IMR-90 (cell line): Measurements from ENCODE around the gene NRF1. TPM values are rescaled to one million over a fixed set of nuclear protein-coding genes. Genes with fewer than 3 reads are reported as not detected.

Experiments used
- ATAC-seq: fragments of 200-7000 bp; cut with Tn5 transposase; 2 replicates; pipeline ENCODE4 v1.9.1; 2020; ENCODE audit warnings: low read depth, mild to moderate bottlenecking, moderate library complexity
- BruUV-seq: library from RNA; stranded (reverse); fragments of 400-500 nt; replicated peaks from 2 replicates; lab custom pipeline; 2021; lab: Mats Ljungman, UMichigan
- CTCF ChIA-PET: fragments of 300-600 bp; formaldehyde crosslinking; extraction: SDS; loops from one replicate; lab custom pipeline; 2021; ENCODE audit warnings: antibody characterized with exemption; lab: Yijun Ruan, JAX
- POLR2A ChIA-PET: fragments of 300-600 bp; sonication (Branson Sonifier 250); formaldehyde crosslinking; loops from one replicate; lab custom pipeline; 2022; ENCODE audit warnings: antibody characterized with exemption; ENCODE audit not compliant: unreplicated experiment; lab: Charles Lee
- DNase-seq: peaks from one replicate; pipeline ENCODE4 v3.0.0; 2013
- H2AFZ ChIP-seq: replicated peaks from 2 replicates; pipeline ENCODE3; 2013; ENCODE audit warnings: low read length, mild to moderate bottlenecking; ENCODE audit not compliant: poor library complexity
- H2AK5ac ChIP-seq: 2 replicates; pipeline ENCODE4 v1.6.1; 2013; ENCODE audit warnings: low read depth, low read length, inconsistent platforms
- H2AK9ac ChIP-seq: replicated peaks from 2 replicates; pipeline ENCODE3; 2013; ENCODE audit warnings: mild to moderate bottlenecking, low read depth, low read length, moderate library complexity; ENCODE audit not compliant: poor library complexity
- H2BK120ac ChIP-seq: 2 replicates; pipeline ENCODE4 v1.6.1; 2013; ENCODE audit warnings: low read depth, low read length, inconsistent platforms
- H2BK15ac ChIP-seq: 3 replicates; pipeline ENCODE4 v1.6.1; 2013; ENCODE audit warnings: low read depth, low read length, inconsistent platforms
- H2BK20ac ChIP-seq: 2 replicates; pipeline ENCODE4 v1.6.1; 2013; ENCODE audit warnings: low read depth, mild to moderate bottlenecking, inconsistent platforms, low read length, moderate library complexity
- H2BK5ac ChIP-seq: 2 replicates; pipeline ENCODE4 v1.6.1; 2013; ENCODE audit warnings: mild to moderate bottlenecking, low read depth, low read length, inconsistent platforms; ENCODE audit not compliant: poor library complexity, severe bottlenecking
- H3K14ac ChIP-seq: replicated peaks from 2 replicates; pipeline ENCODE4 v1.6.1; 2013; ENCODE audit warnings: low read depth, low read length, inconsistent platforms
- H3K18ac ChIP-seq: 2 replicates; pipeline ENCODE4 v1.6.1; 2013; ENCODE audit warnings: low read depth, low read length, control low read depth
- H3K23ac ChIP-seq: 2 replicates; pipeline ENCODE4 v1.6.1; 2013; ENCODE audit warnings: low read depth, low read length, inconsistent platforms
- H3K27ac ChIP-seq: 2 replicates; pipeline ENCODE4 v1.5.1; 2013; ENCODE audit warnings: mild to moderate bottlenecking, control low read depth, low read length; ENCODE audit not compliant: insufficient read depth
- H3K27me3 ChIP-seq: 2 replicates; pipeline ENCODE4 v1.6.1; 2013; ENCODE audit warnings: low read length; ENCODE audit not compliant: control insufficient read depth, insufficient read depth
- H3K36me3 ChIP-seq: 2 replicates; pipeline ENCODE4 v1.6.1; 2013; ENCODE audit warnings: low read length, mixed read lengths; ENCODE audit not compliant: control insufficient read depth, insufficient read depth
- H3K4ac ChIP-seq: 2 replicates; pipeline ENCODE4 v1.6.1; 2013; ENCODE audit warnings: low read depth, low read length, inconsistent platforms
- H3K4me1 ChIP-seq: 2 replicates; pipeline ENCODE4 v1.6.1; 2013; ENCODE audit warnings: low read length, mixed read lengths; ENCODE audit not compliant: control insufficient read depth, insufficient read depth
- H3K4me2 ChIP-seq: 2 replicates; pipeline ENCODE4 v1.6.1; 2013; ENCODE audit warnings: low read depth, mild to moderate bottlenecking, control low read depth, low read length, moderate library complexity
- H3K4me3 ChIP-seq: 2 replicates; pipeline ENCODE4 v1.5.1; 2013; ENCODE audit warnings: low read depth, mild to moderate bottlenecking, control low read depth, low read length, moderate library complexity; ENCODE audit not compliant: insufficient read depth
- H3K56ac ChIP-seq: 2 replicates; pipeline ENCODE4 v1.6.1; 2013; ENCODE audit warnings: low read length, inconsistent platforms; ENCODE audit not compliant: insufficient read depth; ENCODE audit errors: extremely low read depth
- H3K79me1 ChIP-seq, 2 experiments: 2 replicates each; pipeline ENCODE4 v1.6.1; 2013; ENCODE audit warnings: low read length in 2 of 2, inconsistent platforms in 1 of 2, low read depth in 1 of 2
- H3K9ac ChIP-seq: 2 replicates; pipeline ENCODE4 v1.6.1; 2013; ENCODE audit warnings: low read depth, low read length, control low read depth
- H3K9me1 ChIP-seq: 2 replicates; pipeline ENCODE4 v1.6.1; 2013; ENCODE audit warnings: low read length, inconsistent platforms; ENCODE audit not compliant: insufficient read depth
- H3K9me3 ChIP-seq: 2 replicates; pipeline ENCODE4 v1.6.1; 2013; ENCODE audit warnings: low read length; ENCODE audit not compliant: control insufficient read depth, insufficient read depth
- H4K20me1 ChIP-seq: 2 replicates; pipeline ENCODE4 v1.6.1; 2013; ENCODE audit warnings: low read length, inconsistent platforms; ENCODE audit not compliant: insufficient read depth
- H4K5ac ChIP-seq: 2 replicates; pipeline ENCODE4 v1.6.1; 2013; ENCODE audit warnings: mild to moderate bottlenecking, low read depth, low read length, control low read depth
- H4K8ac ChIP-seq, 2 experiments: 2 replicates each; pipeline ENCODE4 v1.6.1; 2013; ENCODE audit warnings: low read depth in 2 of 2, low read length in 2 of 2, control low read depth in 1 of 2, inconsistent platforms in 1 of 2
- H4K91ac ChIP-seq: 2 replicates; pipeline ENCODE4 v1.6.1; 2013; ENCODE audit warnings: low read depth, low read length, inconsistent platforms; ENCODE audit not compliant: insufficient read depth
- BHLHE40 ChIP-seq: fragments of 150-350 bp; IDR thresholded peaks from 2 replicates; pipeline ENCODE4 v1.6.1; 2016; ENCODE audit warnings: mild to moderate bottlenecking, low read depth, low read length
- CEBPB ChIP-seq: IDR thresholded peaks from 2 replicates; pipeline ENCODE4 v1.6.1; 2012; ENCODE audit warnings: low read depth, low read length, improper control_type of control experiment
- CHD1 ChIP-seq: IDR thresholded peaks from 2 replicates; pipeline ENCODE4 v1.6.1; 2012; ENCODE audit warnings: low read depth, low read length, improper control_type of control experiment
- FOS ChIP-seq: fragments of 150-350 bp; IDR thresholded peaks from 2 replicates; pipeline ENCODE4 v1.6.1; 2016; ENCODE audit warnings: low read depth, low read length
- MAFK ChIP-seq: IDR thresholded peaks from 2 replicates; pipeline ENCODE4 v1.6.1; 2012; ENCODE audit warnings: low read depth, low read length, improper control_type of control experiment
- MAZ ChIP-seq: IDR thresholded peaks from 2 replicates; pipeline ENCODE4 v1.6.1; 2012; ENCODE audit warnings: low read depth, mild to moderate bottlenecking, low read length, improper control_type of control experiment, moderate library complexity, borderline replicate concordance
- MXI1 ChIP-seq: IDR thresholded peaks from 2 replicates; pipeline ENCODE4 v1.6.1; 2012; ENCODE audit warnings: low read depth, mild to moderate bottlenecking, low read length, moderate library complexity, borderline replicate concordance
- NFE2L2 ChIP-seq: fragments of 150-350 bp; IDR thresholded peaks from 2 replicates; pipeline ENCODE4 v1.6.1; 2016; ENCODE audit warnings: low read depth, mild to moderate bottlenecking, low read length
- POLR2A ChIP-seq: IDR thresholded peaks from 2 replicates; pipeline ENCODE4 v1.6.1; 2012; ENCODE audit warnings: mild to moderate bottlenecking, low read depth, low read length
- RAD21 ChIP-seq: IDR thresholded peaks from 2 replicates; pipeline ENCODE4 v1.6.1; 2012; ENCODE audit warnings: low read length, improper control_type of control experiment
- RCOR1 ChIP-seq: IDR thresholded peaks from 2 replicates; pipeline ENCODE4 v1.6.1; 2012; ENCODE audit warnings: mild to moderate bottlenecking, low read length, improper control_type of control experiment; ENCODE audit not compliant: insufficient replicate concordance
- RFX5 ChIP-seq: IDR thresholded peaks from 2 replicates; pipeline ENCODE4 v1.8.0; 2012; ENCODE audit warnings: low read depth, mild to moderate bottlenecking, low read length, moderate library complexity
- SMC3 ChIP-seq: fragments of 150-350 bp; IDR thresholded peaks from 2 replicates; pipeline ENCODE4 v1.6.1; 2016; ENCODE audit warnings: low read depth, mild to moderate bottlenecking, antibody characterized with exemption, low read length, moderate library complexity
- USF2 ChIP-seq: fragments of 150-350 bp; IDR thresholded peaks from 2 replicates; pipeline ENCODE4 v1.6.1; 2017; ENCODE audit warnings: mild to moderate bottlenecking, antibody characterized with exemption, low read length, low read depth
- WGBS, 2 experiments: methylation state at CpG; one replicate each; pipeline versions ENCODE4 v1.1.5 to v1.1.7; 2013; ENCODE audit warnings: missing lambda C conversion rate in 2 of 2; ENCODE audit not compliant: insufficient read length in 1 of 2; ENCODE audit errors: extremely low coverage in 2 of 2; 5-methylcytosine and 5-hydroxymethylcytosine counted together
- dilution Hi-C: fragments of 300-500 bp; cut with HindIII; formaldehyde crosslinking; loops from one replicate; pipeline ENCODE4 v1.14.3; 2018; ENCODE audit warnings: low sequenced_read_pairs; ENCODE audit not compliant: unreplicated experiment
- in situ Hi-C: fragments of 300-500 bp; cut with MboI; formaldehyde crosslinking; loops from 3 replicates; pipeline ENCODE4 v1.14.3; 2019; ENCODE audit warnings: low sequenced_read_pairs, inconsistent platforms, mixed read lengths
- intact Hi-C: fragments of 100-400 bp; cut with micrococcal nuclease; formaldehyde crosslinking; loops from 2 replicates; pipeline ENCODE4 v1.10.0; 2022
- polyA plus RNA-seq, 3 experiments: library from polyadenylated mRNA; depleted of rRNA; stranded (reverse); fragments of >200 nt; gene quantifications; 2 replicates each; pipeline ENCODE4 v1.2.3, GENCODE V29; 2012; ENCODE audit warnings: low replicate concordance in 1 of 3
- total RNA-seq: library from RNA; depleted of rRNA; stranded (reverse); fragments of >200 nt; gene quantifications from 2 replicates; pipeline ENCODE4 v1.2.3, GENCODE V29; 2012
- TF ChIP-seq, protein P1 (sequence below): conservative IDR thresholded peaks from 2 replicates; pipeline ENCODE4 v1.5.1; 2012; ENCODE audit warnings: mild to moderate bottlenecking, low read depth, low read length, improper control_type of control experiment
- TF ChIP-seq, protein P2 (sequence below): fragments of 150-350 bp; IDR thresholded peaks from 2 replicates; pipeline ENCODE4 v1.6.1; 2016; ENCODE audit warnings: low read depth, mild to moderate bottlenecking, low read length, moderate library complexity, borderline replicate concordance

The NRF1 gene
- total and polyA plus RNA-seq, 2 of the 4 experiments (the other 2 are of a cell fraction) = 11.4 to 15.8 TPM

DNA sequence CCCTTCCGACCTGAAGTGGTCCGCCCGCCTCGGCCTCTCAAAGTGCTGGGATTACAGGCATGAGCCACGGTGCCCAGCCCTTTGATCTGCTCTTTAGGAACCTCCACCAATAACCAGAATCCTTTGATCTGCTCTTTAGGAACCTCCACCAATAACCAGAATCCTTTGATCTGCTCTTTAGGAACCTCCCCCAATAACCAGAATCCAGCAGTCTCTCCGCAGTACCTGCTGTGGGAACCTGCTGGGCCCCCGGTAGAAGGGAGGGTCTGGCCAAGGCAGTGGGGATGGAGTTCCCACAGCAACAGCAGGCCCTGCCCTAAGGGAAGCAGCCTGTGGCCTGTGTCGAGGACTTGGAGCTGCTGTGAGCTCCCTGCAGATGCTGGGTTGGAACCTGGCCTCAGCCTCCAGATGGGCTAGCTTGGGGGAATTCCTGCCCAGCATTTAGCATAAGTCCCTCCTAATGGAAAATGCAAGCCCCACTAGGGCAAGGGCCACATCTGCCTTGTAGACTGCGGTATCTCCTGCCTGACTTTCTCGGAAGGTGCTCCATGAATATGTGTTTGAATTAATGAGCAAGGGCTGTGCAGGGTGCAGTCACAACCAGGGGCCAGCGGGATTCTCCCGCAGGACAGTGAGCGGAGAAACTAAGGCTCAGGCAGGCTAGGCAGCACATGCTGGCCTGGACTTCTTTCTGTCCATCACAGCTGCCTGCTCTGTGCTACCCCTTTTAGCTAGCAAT is 175.5 kb downstream of the NRF1 start:
- no peak overlapping the region for H3K18ac ChIP-seq
- H4K5ac ChIP-seq = no peak overlapping the region
- intact Hi-C loops (no loop called here), dilution Hi-C loops (no loop called here), in situ Hi-C loops (no loop called here)
- no peak overlapping the region for H2BK20ac ChIP-seq
- ChIA-PET POLR2A (no interaction called here), CTCF (no interaction called here)
- H3K4ac ChIP-seq = no peak overlapping the region
- H2AK9ac ChIP-seq = no peak overlapping the region
- no peak overlapping the region for H3K14ac ChIP-seq
- H4K20me1 ChIP-seq = peaks cover 23% of the 10 kb centered on the region; the same call in 1 of the 2 replicates
- H3K36me3 ChIP-seq = no peaks in the 10 kb centered on the region
- no peak overlapping the region for H3K4me3 ChIP-seq
- H3K27ac ChIP-seq = no peak overlapping the region
- no peak overlapping the region for H2BK5ac ChIP-seq
- H4K91ac ChIP-seq = no peak overlapping the region
- H3K4me1 ChIP-seq = peaks cover 3% of the 10 kb centered on the region
- H3K56ac ChIP-seq = no peak overlapping the region
- TF ChIP-seq POLR2A (no peak), MXI1 (no peak), FOS (no peak), CHD1 (no peak), USF2 (no peak), CEBPB (no peak), RFX5 (no peak), MAFK (no peak), BHLHE40 (no peak), NFE2L2 (no peak), SMC3 (no peak), RCOR1 (no peak), MAZ (no peak), RAD21 (no peak)
- TF ChIP-seq, protein P1, sequence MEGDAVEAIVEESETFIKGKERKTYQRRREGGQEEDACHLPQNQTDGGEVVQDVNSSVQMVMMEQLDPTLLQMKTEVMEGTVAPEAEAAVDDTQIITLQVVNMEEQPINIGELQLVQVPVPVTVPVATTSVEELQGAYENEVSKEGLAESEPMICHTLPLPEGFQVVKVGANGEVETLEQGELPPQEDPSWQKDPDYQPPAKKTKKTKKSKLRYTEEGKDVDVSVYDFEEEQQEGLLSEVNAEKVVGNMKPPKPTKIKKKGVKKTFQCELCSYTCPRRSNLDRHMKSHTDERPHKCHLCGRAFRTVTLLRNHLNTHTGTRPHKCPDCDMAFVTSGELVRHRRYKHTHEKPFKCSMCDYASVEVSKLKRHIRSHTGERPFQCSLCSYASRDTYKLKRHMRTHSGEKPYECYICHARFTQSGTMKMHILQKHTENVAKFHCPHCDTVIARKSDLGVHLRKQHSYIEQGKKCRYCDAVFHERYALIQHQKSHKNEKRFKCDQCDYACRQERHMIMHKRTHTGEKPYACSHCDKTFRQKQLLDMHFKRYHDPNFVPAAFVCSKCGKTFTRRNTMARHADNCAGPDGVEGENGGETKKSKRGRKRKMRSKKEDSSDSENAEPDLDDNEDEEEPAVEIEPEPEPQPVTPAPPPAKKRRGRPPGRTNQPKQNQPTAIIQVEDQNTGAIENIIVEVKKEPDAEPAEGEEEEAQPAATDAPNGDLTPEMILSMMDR = no peak
- TF ChIP-seq, protein P2, sequence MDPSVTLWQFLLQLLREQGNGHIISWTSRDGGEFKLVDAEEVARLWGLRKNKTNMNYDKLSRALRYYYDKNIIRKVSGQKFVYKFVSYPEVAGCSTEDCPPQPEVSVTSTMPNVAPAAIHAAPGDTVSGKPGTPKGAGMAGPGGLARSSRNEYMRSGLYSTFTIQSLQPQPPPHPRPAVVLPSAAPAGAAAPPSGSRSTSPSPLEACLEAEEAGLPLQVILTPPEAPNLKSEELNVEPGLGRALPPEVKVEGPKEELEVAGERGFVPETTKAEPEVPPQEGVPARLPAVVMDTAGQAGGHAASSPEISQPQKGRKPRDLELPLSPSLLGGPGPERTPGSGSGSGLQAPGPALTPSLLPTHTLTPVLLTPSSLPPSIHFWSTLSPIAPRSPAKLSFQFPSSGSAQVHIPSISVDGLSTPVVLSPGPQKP = no peak
- ATAC-seq = no peak
- H3K9ac ChIP-seq = no peak overlapping the region
- H2BK15ac ChIP-seq = no peak overlapping the region
- H4K8ac ChIP-seq = no peak overlapping the region
- 80% methylated on average over 2 of the region's 13 CpGs; no CpG with 5 or more reads in 1 of the 2 experiments for WGBS, 2 experiments
- H3K9me1 ChIP-seq = no peaks in the 10 kb centered on the region
- H2BK120ac ChIP-seq = no peak overlapping the region
- peaks cover 8% of the 10 kb centered on the region for H3K9me3 ChIP-seq
- H3K27me3 ChIP-seq = peaks cover 69% of the 10 kb centered on the region
- DNase-seq = no peak
- no TSS peak for BruUV-seq
- H3K79me1 ChIP-seq = no peaks in the 10 kb centered on the region
- H3K4me2 ChIP-seq = no peak overlapping the region
- no peak overlapping the region for H3K23ac ChIP-seq
- no peak overlapping the region for H2AK5ac ChIP-seq
- H2AFZ ChIP-seq = no peak overlapping the region
